LHCN-M2 (cell line): ENCODE measurements around the gene KRTAP13-2. TPM values are rescaled to one million over a fixed set of nuclear protein-coding genes. Genes with fewer than 3 reads are reported as not detected.

ENCODE experiments used
- DNase-seq: peaks from one replicate; pipeline ENCODE4 v3.0.0-alpha.2; 2012; ENCODE audit warnings: low read depth
- total RNA-seq: library from RNA; depleted of rRNA; stranded (reverse); fragments of >200 nt; gene quantifications from 2 replicates; pipeline ENCODE4 v1.2.3, GENCODE V29; 2014; rRNA removed

The KRTAP13-2 gene
- total RNA-seq, 1 experiment from 2014 or later = not detected

- no peak for DNase-seq
These were observed 45.7 kb downstream of the KRTAP13-2 start for GRCh38 chr21:30326390-30326789.

Other genes with a start within 250 kb of the KRTAP13-2 start
- gene CLDN17, start 205.5 kb downstream of the KRTAP13-2 start, total RNA-seq = not detected in 2 replicates
- gene CLDN8, start 156.2 kb downstream of the KRTAP13-2 start, total RNA-seq = not detected in 2 replicates
- not detected in 2 replicates for gene KRTAP24-1, start 89.3 kb downstream of the KRTAP13-2 start, total RNA-seq
- not detected in 2 replicates for gene KRTAP25-1, start 82.8 kb downstream of the KRTAP13-2 start, total RNA-seq
- gene KRTAP26-1, start 52.0 kb downstream of the KRTAP13-2 start, total RNA-seq = not detected in 2 replicates
- not detected in 2 replicates for gene KRTAP27-1, start 34.6 kb downstream of the KRTAP13-2 start, total RNA-seq
- gene KRTAP23-1, start 23.7 kb downstream of the KRTAP13-2 start, total RNA-seq = not detected in 2 replicates
- gene KRTAP13-1, start 23.8 kb upstream of the KRTAP13-2 start, total RNA-seq = not detected in 2 replicates
- gene KRTAP13-3, start 53.7 kb upstream of the KRTAP13-2 start, total RNA-seq = not detected in 2 replicates
- not detected in 2 replicates for gene KRTAP13-4, start 57.9 kb upstream of the KRTAP13-2 start, total RNA-seq
- not detected in 2 replicates for gene KRTAP15-1, start 68.0 kb upstream of the KRTAP13-2 start, total RNA-seq
- gene KRTAP19-1, start 108.1 kb upstream of the KRTAP13-2 start, total RNA-seq = not detected in 2 replicates
- not detected in 2 replicates for gene KRTAP19-2, start 115.2 kb upstream of the KRTAP13-2 start, total RNA-seq
- not detected in 2 replicates for gene KRTAP19-3, start 119.7 kb upstream of the KRTAP13-2 start, total RNA-seq
- gene KRTAP19-4, start 124.9 kb upstream of the KRTAP13-2 start, total RNA-seq = not detected in 2 replicates
- not detected in 2 replicates for gene KRTAP19-5, start 129.9 kb upstream of the KRTAP13-2 start, total RNA-seq
- not detected in 2 replicates for gene KRTAP19-6, start 169.6 kb upstream of the KRTAP13-2 start, total RNA-seq
- not detected in 2 replicates for gene KRTAP19-7, start 189.0 kb upstream of the KRTAP13-2 start, total RNA-seq
- not detected in 2 replicates for gene KRTAP22-2, start 218.1 kb upstream of the KRTAP13-2 start, total RNA-seq
- gene KRTAP6-3, start 220.2 kb upstream of the KRTAP13-2 start, total RNA-seq = not detected in 2 replicates
- not detected in 2 replicates for gene KRTAP6-2, start 226.6 kb upstream of the KRTAP13-2 start, total RNA-seq
- not detected in 2 replicates for gene KRTAP22-1, start 228.8 kb upstream of the KRTAP13-2 start, total RNA-seq
- gene KRTAP6-1, start 241.7 kb upstream of the KRTAP13-2 start, total RNA-seq = not detected in 2 replicates
- gene KRTAP20-1, start 244.2 kb upstream of the KRTAP13-2 start, total RNA-seq = not detected in 2 replicates
- not detected in 2 replicates for gene KRTAP20-4, start 248.4 kb upstream of the KRTAP13-2 start, total RNA-seq